ENCODE results near the gene NUF2.
"Not testable (repeated sequence)": the region's sequence is repeated elsewhere in the genome, so short reads cannot be mapped to it uniquely, and the experiment has no call there.

Gene NUF2

DNA sequence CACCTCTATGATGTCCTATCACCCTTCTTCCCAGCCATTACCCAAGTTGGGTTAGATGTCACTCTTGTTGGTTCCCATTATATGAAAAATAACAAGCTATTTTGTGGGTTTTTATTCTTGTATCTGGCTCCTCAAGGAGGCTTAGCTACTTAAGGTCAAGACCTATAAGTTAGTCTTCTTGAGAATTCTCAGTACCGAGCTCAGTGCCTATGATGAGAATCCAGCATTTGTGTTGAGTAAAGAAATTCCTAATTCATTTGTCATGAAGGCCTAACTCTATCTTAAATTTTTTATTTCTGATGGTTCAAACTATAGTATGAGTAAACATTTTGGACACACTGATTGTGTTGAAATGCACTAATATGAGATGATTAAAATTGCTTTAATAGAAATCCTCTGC, 15.9 kb downstream of the NUF2 start:
- no peak for FAIRE-seq

DNA sequence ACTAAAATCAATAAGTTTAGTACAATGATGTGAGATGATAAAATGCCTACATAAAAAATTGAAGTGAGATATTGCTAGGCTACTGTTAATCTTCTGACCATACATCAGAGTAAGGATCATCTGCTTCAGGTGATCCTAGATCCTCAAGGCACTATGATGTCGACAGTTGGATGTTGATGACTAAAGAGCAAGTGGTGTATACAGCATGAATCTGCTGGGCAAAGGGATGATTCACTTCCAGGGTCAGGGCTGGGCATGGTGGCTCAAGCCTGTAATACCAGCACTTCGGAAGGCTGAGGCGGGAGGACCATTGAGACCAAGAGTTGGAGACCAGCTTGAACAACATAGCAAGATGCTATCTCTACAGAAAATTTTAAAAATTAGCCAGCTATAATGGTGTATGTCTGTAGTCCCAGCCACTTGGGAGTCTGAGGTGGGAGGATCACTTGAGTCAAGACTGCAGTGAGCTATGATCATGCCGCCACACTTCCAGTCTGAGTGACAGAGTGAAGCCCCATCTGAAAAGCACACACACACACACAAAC, 24.6 kb downstream of the NUF2 start:
- FAIRE-seq = no peak

DNA sequence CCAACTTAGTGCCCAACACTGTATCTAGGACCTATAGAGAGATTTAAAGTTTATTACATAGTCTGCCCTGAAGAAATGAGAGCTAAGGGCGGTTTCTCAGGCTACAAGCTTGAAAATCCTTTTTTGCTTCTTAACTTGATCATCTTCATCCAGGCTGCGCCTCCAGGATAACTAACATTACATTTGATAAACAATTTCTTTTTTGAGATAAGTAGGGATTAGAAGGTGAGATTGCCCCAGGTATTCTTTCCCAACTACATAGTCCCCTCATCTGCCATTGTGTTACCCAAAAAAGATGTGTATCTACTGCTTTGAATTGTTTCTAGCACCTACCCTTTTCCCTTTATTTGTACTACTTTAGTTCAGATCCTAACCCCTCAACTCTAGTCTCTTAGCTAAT, 25.4 kb downstream of the NUF2 start:
- FAIRE-seq = no peak

DNA sequence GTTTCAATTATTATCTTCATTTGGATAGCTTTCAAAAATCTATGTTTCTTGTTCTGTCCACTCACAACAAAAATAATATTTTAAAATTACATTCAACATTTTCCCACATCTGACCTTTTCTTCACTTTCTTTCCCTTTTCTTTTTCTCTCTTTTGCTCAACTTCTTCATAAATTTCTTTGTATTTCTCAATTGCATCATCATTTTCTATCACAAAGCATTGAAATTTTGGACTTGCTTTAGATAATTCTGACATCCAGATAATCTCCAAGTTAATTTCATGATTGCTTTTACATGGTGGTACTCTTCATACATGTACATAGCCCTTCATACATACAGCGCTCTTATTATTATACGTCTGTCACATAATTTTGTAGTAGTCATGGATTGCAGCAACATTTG, 30.2 kb downstream of the NUF2 start:
- no peak for FAIRE-seq

DNA sequence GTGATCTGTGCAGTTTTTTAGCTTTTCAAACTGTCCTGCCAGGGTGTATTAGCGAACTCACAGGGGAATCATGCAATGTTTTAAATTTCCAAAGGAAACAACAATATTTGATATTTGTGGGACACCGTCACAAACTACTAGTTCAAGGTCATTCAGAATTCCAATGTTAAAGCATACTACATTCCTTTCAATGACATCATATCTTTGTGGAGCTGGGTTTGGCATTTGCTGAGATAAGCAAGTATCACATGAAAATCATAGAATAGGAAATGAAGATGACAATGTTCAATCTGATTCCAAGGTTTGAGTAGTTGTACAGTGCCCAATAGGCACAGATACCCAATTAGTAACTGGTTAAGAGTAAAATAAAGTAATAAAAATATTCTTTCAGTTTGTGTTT, 35.6 kb downstream of the NUF2 start:
- FAIRE-seq = no peak

DNA sequence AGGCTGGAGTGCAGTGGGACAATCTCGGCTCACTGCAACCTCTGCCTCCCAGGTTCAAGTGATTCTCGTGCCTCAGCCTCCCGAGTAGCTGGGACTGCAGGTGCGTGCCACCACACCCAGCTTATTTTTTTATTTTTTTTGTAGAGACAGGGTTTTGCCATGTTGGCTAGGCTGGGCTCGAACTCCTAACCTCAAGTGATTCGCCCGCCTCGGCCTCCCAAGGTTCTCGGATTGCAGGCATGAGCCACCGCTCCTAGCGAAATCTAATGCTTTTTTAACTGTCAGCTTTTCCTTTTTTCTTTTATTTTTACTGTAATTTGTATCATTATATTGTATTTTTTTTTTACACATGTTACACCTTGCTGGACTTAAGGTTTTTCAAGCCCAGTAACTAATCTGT, 36.4 kb downstream of the NUF2 start:
- FAIRE-seq = not testable (repeated sequence)

DNA sequence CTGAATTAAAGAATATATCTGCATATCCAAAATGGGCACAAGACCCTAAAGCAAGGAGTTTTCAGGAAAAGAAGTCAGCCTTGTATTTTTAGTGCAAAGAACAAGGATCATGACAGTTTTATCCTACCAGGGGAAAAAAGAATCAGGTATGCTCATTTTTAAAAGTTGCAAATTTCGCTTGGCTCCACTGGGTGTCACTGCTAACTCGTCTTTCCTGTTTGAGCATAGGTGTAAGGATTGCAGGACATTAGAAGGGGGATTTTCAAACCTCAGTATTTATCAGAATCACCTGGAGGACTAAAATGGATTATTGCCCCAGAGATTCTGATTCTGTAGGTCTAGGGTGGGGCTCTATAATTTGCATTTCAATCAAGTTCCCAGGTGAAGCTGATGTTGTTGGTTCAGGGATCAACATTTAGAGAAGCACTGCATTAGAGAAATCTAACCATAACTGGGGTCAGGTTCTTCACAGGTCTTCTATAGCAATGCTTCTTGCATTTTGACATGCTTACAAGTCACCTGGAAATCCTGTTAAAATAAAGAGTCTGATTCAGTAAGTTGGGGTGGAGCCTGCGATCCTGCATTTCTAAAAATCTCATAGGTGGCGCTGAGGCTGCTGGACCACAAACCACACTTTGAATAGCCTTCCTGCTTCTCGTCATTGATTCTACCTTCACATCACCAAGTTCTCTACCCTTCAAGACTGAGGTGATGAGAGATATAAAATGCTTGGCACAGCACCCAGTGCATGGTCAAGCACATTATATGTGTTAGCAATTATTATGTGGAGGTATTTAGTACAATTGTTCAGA, 39.6 kb downstream of the NUF2 start:
- FAIRE-seq = peak; percentile 74

DNA sequence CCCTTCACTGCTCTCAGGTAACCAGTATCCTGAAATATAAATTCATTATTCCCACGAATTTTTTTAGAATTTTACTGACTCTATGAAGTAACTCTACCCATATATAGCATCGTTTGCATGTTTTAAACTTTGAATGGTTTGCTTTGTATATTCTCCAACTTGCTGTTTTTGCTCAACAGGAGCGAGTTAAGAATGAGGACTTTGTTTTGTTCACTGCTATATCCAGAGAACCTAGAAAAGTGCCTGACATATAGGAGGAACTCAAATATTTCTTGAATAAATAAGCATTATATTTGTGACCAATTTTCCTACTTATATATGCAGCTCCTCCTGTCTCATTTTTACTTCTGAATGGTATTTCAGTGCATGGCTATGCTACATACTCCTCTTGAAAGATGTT, 43.4 kb downstream of the NUF2 start:
- no peak for FAIRE-seq

DNA sequence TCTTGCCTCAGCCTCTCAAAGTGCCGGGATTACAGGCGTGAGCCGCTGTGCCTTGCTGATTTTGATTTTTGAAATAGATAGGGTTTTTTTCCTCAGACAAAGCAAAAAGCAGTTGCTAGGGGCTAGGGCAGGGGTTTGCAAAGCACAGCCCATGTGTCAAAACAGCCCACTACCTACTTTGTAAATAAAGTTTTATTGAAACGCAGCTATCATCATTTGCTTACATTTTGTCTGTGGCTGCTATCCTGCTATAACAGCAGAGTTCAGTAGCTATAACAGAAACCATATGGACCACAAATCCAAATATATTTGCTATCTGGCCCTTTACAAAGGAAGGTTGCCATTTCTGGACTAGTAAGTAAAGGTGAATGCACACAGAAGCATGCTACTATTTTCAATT, 44.8 kb downstream of the NUF2 start:
- no peak for FAIRE-seq

DNA sequence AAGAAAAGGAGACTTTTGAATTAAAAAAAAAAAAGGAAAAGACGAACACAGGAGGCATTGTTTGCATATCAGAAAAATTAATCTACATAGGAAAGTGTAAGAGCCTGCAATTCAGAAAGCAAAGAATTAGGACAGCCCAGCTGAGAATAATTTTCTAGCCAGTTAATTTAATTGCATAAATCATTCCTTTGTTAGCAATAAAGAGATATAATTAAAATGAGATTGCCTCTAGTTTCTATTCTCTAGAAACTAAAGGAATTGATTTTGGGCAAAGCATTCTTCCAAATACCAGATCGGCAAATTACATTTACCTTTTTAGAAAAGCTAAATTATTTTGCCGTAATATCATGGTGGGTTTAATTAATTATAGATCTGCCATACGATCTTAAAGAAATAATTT, 46.0 kb downstream of the NUF2 start:
- no peak for FAIRE-seq

DNA sequence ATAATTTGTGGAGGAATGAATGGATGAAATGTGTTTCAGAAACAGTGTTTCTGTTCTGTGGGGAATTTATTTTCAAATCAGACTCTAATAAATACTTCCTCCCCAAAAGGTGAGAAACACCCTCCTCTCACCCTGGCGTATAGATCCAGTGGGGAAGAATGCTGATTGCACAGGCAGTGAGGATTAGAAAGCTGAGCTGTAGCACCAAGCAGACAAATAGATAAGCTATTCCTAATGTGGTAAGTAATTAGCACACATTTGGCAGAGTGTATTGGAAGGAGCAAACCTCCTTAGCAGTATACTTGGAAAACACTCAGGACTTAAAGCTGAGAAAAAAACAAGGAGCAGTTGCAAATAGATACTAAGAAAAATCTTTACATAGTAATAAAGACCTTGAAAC, 50.8 kb downstream of the NUF2 start:
- FAIRE-seq = no peak

DNA sequence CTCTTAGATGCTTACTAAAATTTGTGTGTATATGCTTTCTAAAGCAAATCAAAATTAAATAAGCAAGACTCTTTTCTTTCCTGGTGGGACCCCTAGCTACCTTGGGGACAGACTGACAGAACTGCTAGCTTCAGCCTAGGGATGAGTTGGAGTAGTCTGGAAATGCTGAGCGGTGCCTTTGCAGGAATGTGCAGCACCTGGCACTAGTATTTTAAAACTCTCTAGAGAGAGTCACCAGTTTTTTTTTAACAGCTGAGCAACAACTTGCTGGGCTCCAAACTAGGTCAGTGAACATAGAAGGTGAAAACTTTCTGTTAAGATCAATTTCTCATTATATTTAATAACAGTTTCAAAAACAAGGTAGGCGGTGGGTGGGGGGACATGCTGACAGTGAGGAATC, 56.8 kb downstream of the NUF2 start:
- FAIRE-seq = no peak

DNA sequence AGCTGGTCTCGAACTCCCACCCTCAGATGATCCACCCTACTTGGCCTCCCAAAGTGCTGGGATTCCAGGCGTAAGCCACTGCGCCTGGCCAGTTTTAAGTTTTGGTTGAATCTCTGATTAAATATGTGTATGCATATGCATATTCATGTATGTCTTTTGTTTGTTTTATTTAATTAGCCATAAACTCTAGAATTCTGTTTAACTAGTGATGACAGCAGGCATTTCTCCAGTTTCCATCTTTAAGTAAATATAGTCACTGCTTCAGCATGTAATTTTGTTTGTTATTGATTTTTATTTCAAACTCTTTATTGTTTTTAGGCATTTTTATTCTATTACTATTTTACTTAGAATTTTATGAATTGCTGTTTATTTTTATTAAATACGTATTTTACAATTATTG, 58.0 kb downstream of the NUF2 start:
- FAIRE-seq = no peak

DNA sequence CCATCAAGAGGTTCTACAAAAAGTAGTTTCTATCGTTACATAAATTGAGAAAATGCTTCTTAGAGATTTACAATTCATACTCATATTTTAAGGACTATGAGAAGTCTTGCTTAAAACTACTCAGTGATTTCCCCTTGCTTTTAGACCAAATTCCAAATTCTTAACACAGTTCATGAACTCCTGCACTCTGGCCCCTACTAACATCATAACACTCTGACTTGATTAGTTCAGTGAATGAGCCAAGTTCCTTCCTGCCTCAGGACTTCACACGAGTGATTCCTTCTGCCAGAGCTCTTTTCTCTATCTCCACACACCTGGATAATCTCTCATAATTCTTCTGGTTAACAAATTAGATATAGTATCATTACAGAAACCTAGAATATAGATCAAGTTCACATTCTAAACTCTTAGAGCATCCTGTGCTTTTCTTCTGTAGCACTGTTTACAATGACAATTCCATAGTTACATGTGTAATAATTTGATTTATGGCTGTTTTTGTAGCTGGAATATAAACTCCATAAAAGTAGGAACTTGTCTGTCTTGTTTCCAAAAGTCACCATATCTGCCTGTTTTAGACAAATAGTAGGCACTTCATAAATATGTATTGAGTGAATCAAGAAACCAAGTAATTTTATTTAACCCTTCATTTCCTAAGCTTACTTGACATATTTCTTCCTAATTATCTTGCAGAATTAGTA, 59.9 kb downstream of the NUF2 start:
- FAIRE-seq = no peak

DNA sequence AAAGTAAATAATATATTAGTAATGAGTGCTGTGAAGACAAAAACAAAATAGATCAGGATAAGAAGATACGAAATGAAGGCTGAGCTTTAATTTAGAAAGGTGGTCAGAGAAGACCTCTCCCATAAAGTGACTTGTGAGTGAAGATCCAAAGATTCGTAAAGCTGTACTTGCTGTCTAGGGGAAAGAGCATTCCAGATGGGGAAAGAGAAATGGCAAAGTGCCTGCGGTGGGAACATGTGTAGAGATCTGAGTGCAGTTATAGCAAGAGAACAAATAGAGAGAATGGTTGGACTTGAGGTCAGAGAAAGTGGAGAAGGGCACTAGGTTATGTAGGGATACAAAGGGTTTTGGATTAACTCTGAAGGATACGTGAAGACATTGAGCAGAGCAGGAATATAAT, 60.6 kb downstream of the NUF2 start:
- no peak for FAIRE-seq

DNA sequence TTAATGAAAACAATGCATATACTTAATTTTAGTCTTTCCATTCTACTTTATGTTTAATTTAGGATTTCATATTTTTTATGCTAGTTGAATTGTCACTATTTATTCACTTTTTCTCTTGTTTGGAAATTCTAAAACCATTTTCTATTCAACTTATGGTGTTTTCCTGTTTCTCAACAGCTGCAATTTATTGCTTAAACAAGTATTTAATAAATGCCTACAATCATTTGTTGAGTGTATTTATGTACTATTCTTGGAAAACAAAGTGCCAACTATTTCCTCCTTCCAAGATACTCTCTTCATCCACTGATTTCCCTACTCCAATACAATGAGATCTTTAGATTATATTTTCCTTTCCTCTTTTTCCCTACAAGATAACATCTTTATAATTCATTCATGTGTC, 65.4 kb downstream of the NUF2 start:
- no peak for FAIRE-seq

DNA sequence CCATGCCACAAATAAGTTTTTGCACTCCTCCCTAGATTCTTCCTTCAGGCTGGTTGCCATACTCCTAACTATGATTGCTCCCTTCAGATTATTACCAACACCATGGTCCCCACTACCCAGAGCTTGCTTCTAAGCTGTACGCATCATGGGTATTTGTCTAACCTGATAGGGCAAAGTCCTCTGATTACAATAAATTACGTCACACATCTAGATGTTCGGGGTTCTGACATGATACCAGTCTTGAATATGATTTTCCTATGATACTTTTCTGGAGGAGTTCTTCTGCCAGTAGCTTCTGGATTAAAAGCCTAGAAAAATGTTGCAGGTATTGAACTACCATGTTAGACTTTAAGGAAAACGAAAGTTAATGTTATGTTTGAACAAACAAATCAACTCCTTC, 67.2 kb downstream of the NUF2 start:
- no peak for FAIRE-seq

DNA sequence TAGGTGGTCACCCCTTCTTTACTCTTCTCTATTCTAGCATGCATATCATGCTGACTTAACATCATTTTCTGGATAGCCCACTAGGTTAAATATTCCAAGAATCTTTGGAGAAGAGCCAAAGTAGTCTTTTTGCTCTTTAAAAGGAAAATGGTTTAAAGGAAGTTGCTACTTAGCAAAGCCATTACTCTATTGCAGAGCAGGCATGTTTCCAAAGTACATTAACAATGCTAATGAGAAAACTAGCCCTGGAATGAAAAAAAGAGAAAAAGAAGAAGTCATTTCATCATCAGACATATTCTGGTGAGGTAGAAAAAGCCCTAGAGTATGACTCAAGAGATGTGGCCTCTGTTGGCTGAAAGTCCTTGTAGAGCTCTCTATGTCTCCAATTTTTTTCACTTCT, 74.0 kb downstream of the NUF2 start:
- FAIRE-seq = no peak

DNA sequence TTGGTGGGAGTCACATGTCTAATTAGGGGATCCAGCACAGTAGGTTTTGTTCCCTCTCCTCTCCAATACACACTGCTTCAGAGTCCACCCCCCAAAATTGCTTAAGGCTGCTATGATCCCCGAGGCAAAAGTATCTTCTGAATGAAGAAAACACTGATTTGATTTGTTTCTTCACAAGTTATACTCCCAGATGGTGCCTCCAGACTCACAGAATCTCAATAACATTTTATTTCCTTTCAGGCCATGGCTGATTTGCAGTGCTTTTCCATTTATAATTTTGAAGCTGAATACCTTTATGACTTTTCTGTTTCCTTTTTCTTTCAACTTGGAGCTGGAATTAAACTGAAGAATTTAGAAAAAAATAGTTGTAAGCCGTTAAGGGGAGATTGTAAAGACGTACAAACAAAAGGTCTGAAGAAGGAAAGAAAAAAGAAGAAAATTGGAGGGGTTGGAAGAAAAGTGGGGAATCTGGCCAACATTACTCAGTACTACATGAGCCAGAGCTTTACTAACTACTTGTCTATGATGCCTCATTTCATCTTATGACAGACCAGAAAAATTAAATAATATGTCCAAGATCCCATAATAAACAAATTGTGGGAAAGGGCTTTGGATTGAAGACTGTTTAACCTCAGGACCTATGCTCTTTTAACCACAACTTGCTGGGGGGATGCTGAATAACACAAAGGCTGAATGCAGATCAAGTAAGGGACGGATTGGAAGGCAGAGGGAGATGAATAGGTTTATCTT, 75.9 kb downstream of the NUF2 start:
- FAIRE-seq = no peak

DNA sequence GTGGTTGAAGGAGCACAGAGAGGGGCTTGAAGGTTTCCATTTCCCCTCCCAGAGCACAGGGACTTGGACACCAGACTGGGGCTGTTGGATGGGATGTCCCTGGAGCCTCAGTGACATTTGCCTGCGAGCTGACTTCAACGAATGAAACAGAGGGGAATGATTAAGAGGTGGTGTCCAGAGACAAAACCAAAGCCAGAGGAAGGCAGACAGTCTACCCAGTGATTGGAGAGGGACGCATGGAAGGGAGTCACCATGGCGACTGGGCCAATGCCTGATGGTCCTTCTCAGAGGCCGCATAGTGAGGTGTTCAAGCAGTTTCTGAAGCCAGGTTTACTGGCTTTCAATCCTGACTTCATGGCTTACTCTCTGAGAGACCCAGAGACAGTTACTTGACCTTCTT, 77.2 kb downstream of the NUF2 start:
- FAIRE-seq = no peak

DNA sequence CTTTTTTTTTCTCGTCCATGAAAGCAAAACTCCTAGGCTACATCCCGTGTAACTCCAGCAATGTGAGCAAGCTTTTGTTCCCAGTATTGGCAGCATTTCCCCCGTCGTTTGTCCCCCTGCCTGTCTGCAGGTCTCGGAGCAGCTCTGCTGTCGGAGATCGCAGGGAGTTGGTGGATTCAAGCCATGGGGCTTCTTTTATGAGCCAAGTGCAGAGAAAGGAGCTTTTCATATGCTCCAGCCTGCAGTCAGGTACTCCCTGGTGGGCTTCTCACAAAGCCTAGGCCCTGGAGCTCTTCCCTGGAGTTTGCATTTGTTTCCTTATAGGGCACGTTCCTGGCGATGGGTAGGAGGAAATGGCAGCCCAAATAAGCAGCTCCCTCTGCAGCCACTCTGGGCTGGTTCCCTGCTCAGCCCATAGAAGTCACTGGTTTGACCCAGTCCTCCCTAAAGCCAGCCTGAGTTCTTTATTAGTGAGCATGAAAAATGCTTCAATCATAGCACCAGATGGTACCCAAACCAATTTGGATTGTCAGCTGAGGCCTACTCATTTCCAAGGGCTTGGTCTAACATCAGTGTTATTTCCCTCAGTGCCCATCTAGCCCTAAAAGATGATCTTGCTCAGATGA, 78.3 kb downstream of the NUF2 start:
- no peak for FAIRE-seq

DNA sequence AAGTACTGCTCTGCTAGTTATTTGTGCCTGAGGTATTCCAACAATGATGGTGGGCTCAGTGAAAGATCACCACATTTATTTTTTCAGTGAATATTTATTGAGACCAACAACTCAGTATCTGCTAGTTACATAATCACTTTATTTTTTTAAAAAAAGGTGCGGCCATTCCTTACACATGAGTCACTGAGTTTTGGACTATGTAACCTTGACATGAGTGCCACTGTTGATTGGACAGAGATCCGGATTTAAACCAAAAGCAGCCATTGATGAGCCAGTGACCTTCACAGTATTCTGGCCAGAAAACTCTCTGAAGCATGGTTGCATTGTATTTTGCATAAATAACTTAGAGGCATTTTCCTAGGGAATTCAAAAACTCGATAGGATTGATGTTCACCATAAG, 79.5 kb downstream of the NUF2 start:
- no peak for FAIRE-seq

Measured in G401.6 (cell line).